SK-N-SH (cell line): ENCODE data around the gene ACAP2. TPM values are rescaled to one million over a fixed set of nuclear protein-coding genes. Genes with fewer than 3 reads are reported as not detected.

Source experiments
- CTCF ChIA-PET: fragments of 300-600, 350-600 bp; formaldehyde crosslinking; extraction: SDS; loops from one replicate; lab custom pipeline; 2021; lab: Yijun Ruan, JAX
- POLR2A ChIA-PET: fragments of 350-600 bp; sonication (Branson Sonifier 250); formaldehyde crosslinking; extraction: SDS; loops from one replicate; lab custom pipeline; 2020; ENCODE audit warnings: antibody characterized with exemption, inconsistent platforms; lab: Yijun Ruan, JAX
- DNase-seq: peaks from one replicate; pipeline ENCODE4 v3.0.0; 2012
- H2AFZ ChIP-seq: fragments of 200-600 bp; sonication (generic); 2 replicates; pipeline ENCODE4 v1.8.1; 2016; ENCODE audit warnings: antibody characterized with exemption, mild to moderate bottlenecking, low read depth
- H3F3A ChIP-seq: fragments of 200-600 bp; sonication (generic); replicated peaks from 2 replicates; pipeline ENCODE3; 2016; ENCODE audit warnings: antibody characterized with exemption, mild to moderate bottlenecking; ENCODE audit not compliant: insufficient read depth
- H3K27ac ChIP-seq, 2 experiments: fragments of 200-500 bp in 1 of 2; fragments of 200-600 bp in 1 of 2; sonication (Bioruptor generic) in 1 of 2; sonication (generic), shearing (Covaris generic) in 1 of 2; 2 replicates each; pipeline versions ENCODE4 v1.5.1 to v1.6.1; 2014 to 2016; ENCODE audit warnings: low read depth in 2 of 2, inconsistent platforms in 1 of 2, low read length in 1 of 2, mild to moderate bottlenecking in 1 of 2, mixed read lengths in 1 of 2
- H3K27me3 ChIP-seq: fragments of 200-600 bp; sonication (generic), shearing (Covaris generic); 2 replicates; pipeline ENCODE4 v1.6.1; 2016; ENCODE audit warnings: mixed run types; ENCODE audit not compliant: insufficient read depth
- H3K36me3 ChIP-seq, 2 experiments: fragments of 200-500 bp in 1 of 2; fragments of 200-600 bp in 1 of 2; sonication (Bioruptor generic) in 1 of 2; sonication (generic) in 1 of 2; replicated peaks in 1 of 2; 2 replicates each; pipeline versions ENCODE3 to v1.5.1; 2014 to 2016; ENCODE audit warnings: low read length in 1 of 2, mild to moderate bottlenecking in 1 of 2; ENCODE audit not compliant: insufficient read depth in 2 of 2, control insufficient read depth in 1 of 2
- H3K4me1 ChIP-seq, 2 experiments: fragments of 200-500 bp in 1 of 2; fragments of 200-600 bp in 1 of 2; sonication (Bioruptor generic) in 1 of 2; sonication (generic), shearing (Covaris generic) in 1 of 2; 2 replicates each; pipeline versions ENCODE4 v1.5.1 to v1.6.1; 2014 to 2016; ENCODE audit warnings: low read depth in 1 of 2, low read length in 1 of 2, mixed run types in 1 of 2; ENCODE audit not compliant: insufficient read depth in 2 of 2, control insufficient read depth in 1 of 2
- H3K4me2 ChIP-seq: fragments of 200-600 bp; sonication (generic), shearing (Covaris generic); 2 replicates; pipeline ENCODE4 v1.6.1; 2017; ENCODE audit warnings: mixed run types
- H3K4me3 ChIP-seq, 2 experiments: fragments of 200-500 bp in 1 of 2; fragments of 200-600 bp in 1 of 2; sonication (Bioruptor generic) in 1 of 2; sonication (generic), shearing (Covaris generic) in 1 of 2; 2 replicates each; pipeline versions ENCODE4 v1.5.1 to v1.8.1; 2014 to 2016; ENCODE audit warnings: low read depth in 2 of 2, inconsistent platforms in 1 of 2, low read length in 1 of 2, mild to moderate bottlenecking in 1 of 2, mixed read lengths in 1 of 2, moderate library complexity in 1 of 2
- H3K79me2 ChIP-seq: fragments of 200-600 bp; sonication (generic); 2 replicates; pipeline ENCODE4 v1.8.1; 2017; ENCODE audit warnings: mild to moderate bottlenecking; ENCODE audit not compliant: insufficient read depth
- H3K9ac ChIP-seq: fragments of 200-600 bp; sonication (generic); 2 replicates; pipeline ENCODE4 v1.6.1; 2017; ENCODE audit warnings: mixed run types
- H3K9me2 ChIP-seq: fragments of 200-600 bp; sonication (generic); 2 replicates; pipeline ENCODE4 v1.6.1; 2017; ENCODE audit warnings: mixed run types
- H3K9me3 ChIP-seq: fragments of 200-600 bp; sonication (generic); 2 replicates; pipeline ENCODE4 v1.6.1; 2017; ENCODE audit warnings: mixed run types, mild to moderate bottlenecking, moderate library complexity
- H4K20me1 ChIP-seq: fragments of 200-600 bp; sonication (generic); 2 replicates; pipeline ENCODE4 v1.6.1; 2017; ENCODE audit warnings: mild to moderate bottlenecking, mixed run types; ENCODE audit not compliant: insufficient read depth
- ELF1 ChIP-seq: IDR thresholded peaks from 2 replicates; pipeline ENCODE4 v1.4.0; 2012
- EP300 ChIP-seq, 2 experiments: IDR thresholded peaks; 2 replicates each; pipeline versions ENCODE4 v1.4.0 to v1.6.1; 2012; ENCODE audit warnings: borderline replicate concordance in 1 of 2, low read depth in 1 of 2, low read length in 1 of 2
- FOSL2 ChIP-seq: IDR thresholded peaks from 2 replicates; pipeline ENCODE4 v1.4.0; 2012; ENCODE audit warnings: low read depth, mild to moderate bottlenecking, moderate library complexity, borderline replicate concordance
- IRF3 ChIP-seq: fragments of 150-350 bp; IDR thresholded peaks from 2 replicates; pipeline ENCODE4 v1.6.1; 2016; ENCODE audit warnings: mild to moderate bottlenecking, low read depth, low read length
- JUND ChIP-seq: IDR thresholded peaks from 2 replicates; pipeline ENCODE4 v1.4.0; 2012
- MAX ChIP-seq: IDR thresholded peaks from 2 replicates; pipeline ENCODE4 v1.4.0; 2012; ENCODE audit warnings: low read depth
- NRF1 ChIP-seq: IDR thresholded peaks from 2 replicates; pipeline ENCODE4 v1.6.1; 2012; ENCODE audit warnings: low read depth, mild to moderate bottlenecking, low read length
- RCOR1 ChIP-seq: fragments of 150-350 bp; IDR thresholded peaks from 2 replicates; pipeline ENCODE4 v1.6.1; 2017; ENCODE audit warnings: antibody characterized with exemption, low read length
- REST ChIP-seq: IDR thresholded peaks from 2 replicates; pipeline ENCODE4 v1.6.1; 2012; ENCODE audit warnings: mild to moderate bottlenecking, low read depth, low read length, moderate library complexity
- RFX5 ChIP-seq: IDR thresholded peaks from 2 replicates; pipeline ENCODE4 v1.6.1; 2012; ENCODE audit warnings: mild to moderate bottlenecking, improper control_type of control experiment, low read length
- TAF1 ChIP-seq: IDR thresholded peaks from 2 replicates; pipeline ENCODE4 v1.6.1; 2012; ENCODE audit warnings: low read depth, mild to moderate bottlenecking, low read length, moderate library complexity, borderline replicate concordance
- TCF12 ChIP-seq: IDR thresholded peaks from 2 replicates; pipeline ENCODE4 v1.4.0; 2012
- TEAD4 ChIP-seq: IDR thresholded peaks from 2 replicates; pipeline ENCODE4 v1.4.0; 2012; ENCODE audit warnings: mild to moderate bottlenecking, borderline replicate concordance; ENCODE audit not compliant: insufficient read depth
- USF1 ChIP-seq: IDR thresholded peaks from 2 replicates; pipeline ENCODE4 v1.4.0; 2012; ENCODE audit warnings: low read depth, borderline replicate concordance
- YY1 ChIP-seq: IDR thresholded peaks from 2 replicates; pipeline ENCODE4 v1.4.0; 2012; ENCODE audit warnings: low read depth, mild to moderate bottlenecking
- WGBS: methylation state at CpG from one replicate; pipeline ENCODE4 v1.1.6; 2017; ENCODE audit warnings: low lambda C conversion rate; 5-methylcytosine and 5-hydroxymethylcytosine counted together
- polyA plus RNA-seq, 3 experiments: library from polyadenylated mRNA; depleted of rRNA; stranded (reverse); fragments of >200 nt; gene quantifications; 2 replicates each; pipeline ENCODE4 v1.2.3, GENCODE V29; 2012
- TF ChIP-seq, protein P1 (sequence below): fragments of 150-350 bp; IDR thresholded peaks from 2 replicates; pipeline ENCODE4 v1.6.1; 2017; ENCODE audit warnings: antibody characterized with exemption, low read length, low read depth, borderline replicate concordance

ACAP2 gene
- polyA plus RNA-seq, 1 of the 3 experiments (the other 2 are of a cell fraction) = 6.8 TPM

DNA sequence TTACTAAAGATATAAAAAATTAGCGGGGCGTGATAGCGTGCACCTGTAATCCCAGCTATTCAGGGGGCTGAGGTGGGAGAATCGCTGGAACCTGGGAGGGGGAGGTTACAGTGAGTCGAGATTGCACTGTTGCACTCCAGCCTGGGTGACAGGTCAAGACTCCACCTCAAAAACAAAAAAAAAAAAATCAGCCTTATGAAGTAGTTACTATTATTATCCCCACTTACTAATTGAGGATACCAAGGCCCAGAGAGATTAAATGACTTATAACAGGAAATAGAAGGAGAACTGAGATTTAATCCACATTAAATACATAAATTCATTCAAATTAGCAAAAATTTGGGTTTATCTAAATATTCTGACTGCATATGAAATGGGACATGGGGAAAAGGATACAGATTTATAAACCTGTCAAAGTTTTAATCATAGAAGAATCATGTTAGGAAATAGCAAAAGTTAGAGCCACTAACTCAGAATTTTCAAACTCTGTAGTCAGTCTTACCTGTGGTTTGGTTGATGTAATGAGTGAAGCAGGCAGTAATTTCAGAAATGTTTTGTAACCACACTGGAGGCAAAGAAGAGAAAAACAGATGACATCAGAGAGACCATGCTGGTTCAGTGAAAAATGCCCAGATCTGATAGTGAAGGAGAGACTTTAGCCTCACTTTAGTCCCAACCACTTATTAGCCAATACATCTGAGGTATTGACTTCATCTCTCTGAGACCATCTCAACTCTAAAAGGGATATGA is 25.0 kb upstream of the ACAP2 start:
- Histone ChIP-seq H3K9me3 (no peaks in the 10 kb centered on the region), H3K36me3 (no peaks in the 10 kb centered on the region)
- TF ChIP-seq EP300 (IDR thresholded peaks at IDR 0.05; ENCODE audit: borderline replicate concordance in 1 of 2, low read depth in 1 of 2, low read length in 1 of 2) = no peak
- no peak for TF ChIP-seq NRF1
- TF ChIP-seq, protein P1, sequence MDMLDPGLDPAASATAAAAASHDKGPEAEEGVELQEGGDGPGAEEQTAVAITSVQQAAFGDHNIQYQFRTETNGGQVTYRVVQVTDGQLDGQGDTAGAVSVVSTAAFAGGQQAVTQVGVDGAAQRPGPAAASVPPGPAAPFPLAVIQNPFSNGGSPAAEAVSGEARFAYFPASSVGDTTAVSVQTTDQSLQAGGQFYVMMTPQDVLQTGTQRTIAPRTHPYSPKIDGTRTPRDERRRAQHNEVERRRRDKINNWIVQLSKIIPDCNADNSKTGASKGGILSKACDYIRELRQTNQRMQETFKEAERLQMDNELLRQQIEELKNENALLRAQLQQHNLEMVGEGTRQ = no peak
- no peak for TF ChIP-seq TEAD4
- no peak for TF ChIP-seq TCF12
- no peak for TF ChIP-seq YY1
- TF ChIP-seq JUND = no peak
- TF ChIP-seq TAF1 = no peak
- TF ChIP-seq REST = no peak
- TF ChIP-seq ELF1 = no peak
- no peak for TF ChIP-seq FOSL2
- no peak for TF ChIP-seq IRF3
- no peak for TF ChIP-seq MAX
- TF ChIP-seq USF1 = no peak
- TF ChIP-seq RCOR1 = no peak
- no peak for TF ChIP-seq RFX5
- TF ChIP-seq, all 33 proteins: peak for 0
- WGBS = 72% methylated on average over 5 of the region's 5 CpGs
- H4K20me1 ChIP-seq = no peaks in the 10 kb centered on the region
- H3K4me2 ChIP-seq = no peak overlapping the region
- no peaks in the 10 kb centered on the region for H3F3A ChIP-seq
- H3K9ac ChIP-seq = no peak overlapping the region
- H3K9me2 ChIP-seq = no peaks in the 10 kb centered on the region
- H3K27ac ChIP-seq = no peak overlapping the region
- DNase-seq = no peak
- H3K4me3 ChIP-seq = no peak overlapping the region
- POLR2A ChIA-PET = no interaction called here
- no peak overlapping the region for H2AFZ ChIP-seq
- H3K4me1 ChIP-seq = no peaks in the 10 kb centered on the region
- CTCF ChIA-PET = no interaction called here
- no peaks in the 10 kb centered on the region for H3K79me2 ChIP-seq
- no peaks in the 10 kb centered on the region for H3K27me3 ChIP-seq
